PC-3 (cell line): ENCODE measurements around the gene RNF8. TPM values are rescaled to one million over a fixed set of nuclear protein-coding genes. Genes with fewer than 3 reads are reported as not detected.

Source experiments
- ATAC-seq: fragments of 200-7000 bp; cut with Tn5 transposase; 2 replicates; pipeline ENCODE4 v1.9.1; 2020; ENCODE audit warnings: mild to moderate bottlenecking, moderate library complexity
- BruUV-seq: library from RNA; stranded (reverse); fragments of 400-500 nt; replicated peaks from 2 replicates; lab custom pipeline; 2021; lab: Mats Ljungman, UMichigan
- CTCF ChIA-PET: fragments of 300-600 bp; sonication (Branson Sonifier 250); formaldehyde crosslinking; loops from one replicate; lab custom pipeline; 2022; ENCODE audit warnings: antibody characterized with exemption; lab: Charles Lee
- POLR2A ChIA-PET: fragments of 300-600 bp; sonication (Branson Sonifier 250); formaldehyde crosslinking; loops from one replicate; lab custom pipeline; 2022; ENCODE audit warnings: antibody characterized with exemption; ENCODE audit not compliant: unreplicated experiment; lab: Charles Lee
- DNase-seq: peaks from one replicate; pipeline ENCODE4 v3.0.0-alpha.2; 2015
- H2AFZ ChIP-seq: fragments of 300-600 bp; sonication (generic); 2 replicates; pipeline ENCODE4 v1.6.0; 2016; ENCODE audit warnings: antibody characterized with exemption, low read length
- H3F3A ChIP-seq: fragments of 300-600 bp; sonication (generic); one replicate; pipeline ENCODE4 v1.6.0; 2017; ENCODE audit warnings: antibody characterized with exemption, low read length, control low read depth, mild to moderate bottlenecking; ENCODE audit not compliant: unreplicated experiment
- H3K27ac ChIP-seq: fragments of 300-600 bp; sonication (generic); 2 replicates; pipeline ENCODE4 v1.5.1; 2016; ENCODE audit warnings: mild to moderate bottlenecking, low read length
- H3K27me3 ChIP-seq: fragments of 300-600 bp; sonication (generic); 2 replicates; pipeline ENCODE4 v1.6.1; 2016; ENCODE audit warnings: low read length, mixed read lengths
- H3K36me3 ChIP-seq: fragments of 300-600 bp; sonication (generic); 2 replicates; pipeline ENCODE4 v1.6.1; 2016; ENCODE audit warnings: low read depth, mixed run types, low read length, mixed read lengths
- H3K4me1 ChIP-seq: fragments of 300-600 bp; sonication (generic); 2 replicates; pipeline ENCODE4 v1.5.1; 2016; ENCODE audit warnings: low read length; ENCODE audit not compliant: insufficient read depth
- H3K4me2 ChIP-seq: fragments of 300-600 bp; sonication (generic); 2 replicates; pipeline ENCODE4 v1.6.0; 2016; ENCODE audit warnings: low read length
- H3K4me3 ChIP-seq: fragments of 300-600 bp; sonication (generic); 2 replicates; pipeline ENCODE4 v1.5.1; 2016; ENCODE audit warnings: mild to moderate bottlenecking, low read length, mixed read lengths
- H3K79me2 ChIP-seq: fragments of 300-600 bp; sonication (generic); 2 replicates; pipeline ENCODE4 v1.6.1; 2017; ENCODE audit warnings: low read length, mixed read lengths
- H3K9ac ChIP-seq: fragments of 300-600 bp; sonication (generic); 2 replicates; pipeline ENCODE4 v1.6.0; 2016; ENCODE audit warnings: mild to moderate bottlenecking, low read length
- H3K9me2 ChIP-seq: fragments of 300-600 bp; sonication (generic); replicated peaks from 2 replicates; pipeline ENCODE4 v1.6.1; 2016; ENCODE audit warnings: mixed run types, low read length, mixed read lengths
- H3K9me3 ChIP-seq: fragments of 300-600 bp; sonication (generic); 2 replicates; pipeline ENCODE4 v1.6.1; 2016; ENCODE audit warnings: low read length, mixed read lengths
- H4K20me1 ChIP-seq: fragments of 300-600 bp; sonication (generic); 2 replicates; pipeline ENCODE4 v1.6.1; 2016; ENCODE audit warnings: low read length, mixed read lengths
- EZH2 ChIP-seq: fragments of 300-600 bp; sonication (generic); IDR thresholded peaks from one replicate; pipeline ENCODE4 v1.6.1; 2017; ENCODE audit warnings: antibody characterized with exemption, mild to moderate bottlenecking, low read length; ENCODE audit not compliant: unreplicated experiment
- EZH2phosphoT487 ChIP-seq: fragments of 300-600 bp; sonication (generic); IDR thresholded peaks from 2 replicates; pipeline ENCODE4 v1.6.1; 2018; ENCODE audit warnings: mild to moderate bottlenecking, antibody characterized with exemption, low read length, borderline replicate concordance
- intact Hi-C: fragments of 100-400 bp; cut with micrococcal nuclease; formaldehyde crosslinking; loops from 2 replicates; pipeline ENCODE4 v1.9.0; 2023
- total RNA-seq: library from RNA; depleted of rRNA; stranded (reverse); fragments of >200 nt; gene quantifications from 2 replicates; pipeline ENCODE4 v1.2.3, GENCODE V29; 2014
- TF ChIP-seq, protein P1 (sequence below): fragments of 300-600 bp; sonication (generic); conservative IDR thresholded peaks from 2 replicates; pipeline ENCODE4 v1.5.1; 2017; ENCODE audit warnings: antibody characterized with exemption, low read depth, mild to moderate bottlenecking, low read length

The RNF8 gene
- total RNA-seq, 1 experiment from 2014 or later, result 28.1 TPM

- H3K4me3 ChIP-seq, result no peak overlapping the region
- H3K27me3 ChIP-seq, result no peaks in the 10 kb centered on the region
- intact Hi-C loops, result no loop called here
- H3F3A ChIP-seq, result no peaks in the 10 kb centered on the region
- H3K4me2 ChIP-seq, result no peak overlapping the region
- no peak overlapping the region for H2AFZ ChIP-seq
- ChIA-PET CTCF (interaction anchor here (0.5 kb wide), 1 partner anchor 13 kb away, joined by 3 read pairs; no protein-coding TSS in a partner anchor), POLR2A (no interaction called here)
- no peaks in the 10 kb centered on the region for H3K79me2 ChIP-seq
- TF ChIP-seq EZH2phosphoT487, result no peak
- TF ChIP-seq, protein P1, sequence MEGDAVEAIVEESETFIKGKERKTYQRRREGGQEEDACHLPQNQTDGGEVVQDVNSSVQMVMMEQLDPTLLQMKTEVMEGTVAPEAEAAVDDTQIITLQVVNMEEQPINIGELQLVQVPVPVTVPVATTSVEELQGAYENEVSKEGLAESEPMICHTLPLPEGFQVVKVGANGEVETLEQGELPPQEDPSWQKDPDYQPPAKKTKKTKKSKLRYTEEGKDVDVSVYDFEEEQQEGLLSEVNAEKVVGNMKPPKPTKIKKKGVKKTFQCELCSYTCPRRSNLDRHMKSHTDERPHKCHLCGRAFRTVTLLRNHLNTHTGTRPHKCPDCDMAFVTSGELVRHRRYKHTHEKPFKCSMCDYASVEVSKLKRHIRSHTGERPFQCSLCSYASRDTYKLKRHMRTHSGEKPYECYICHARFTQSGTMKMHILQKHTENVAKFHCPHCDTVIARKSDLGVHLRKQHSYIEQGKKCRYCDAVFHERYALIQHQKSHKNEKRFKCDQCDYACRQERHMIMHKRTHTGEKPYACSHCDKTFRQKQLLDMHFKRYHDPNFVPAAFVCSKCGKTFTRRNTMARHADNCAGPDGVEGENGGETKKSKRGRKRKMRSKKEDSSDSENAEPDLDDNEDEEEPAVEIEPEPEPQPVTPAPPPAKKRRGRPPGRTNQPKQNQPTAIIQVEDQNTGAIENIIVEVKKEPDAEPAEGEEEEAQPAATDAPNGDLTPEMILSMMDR, result no peak
- no peak for TF ChIP-seq EZH2
- no peak overlapping the region for H3K9ac ChIP-seq
- no peaks in the 10 kb centered on the region for H3K9me2 ChIP-seq
- DNase-seq (no peak), ATAC-seq (no peak)
- peaks cover 4% of the 10 kb centered on the region; the same call in 1 of the 2 replicates for H3K4me1 ChIP-seq
- H3K27ac ChIP-seq, result no peak overlapping the region
- H3K36me3 ChIP-seq, result 0 out of 2 replicates have a peak, but pooled peaks cover 7% of the 10 kb centered on the region
- H3K9me3 ChIP-seq, result no peaks in the 10 kb centered on the region
- H4K20me1 ChIP-seq, result no peaks in the 10 kb centered on the region
- BruUV-seq, result no TSS peak
Observed at GRCh38 chr6:37310966-37311365, 42.8 kb upstream of the RNF8 start.

DNA sequence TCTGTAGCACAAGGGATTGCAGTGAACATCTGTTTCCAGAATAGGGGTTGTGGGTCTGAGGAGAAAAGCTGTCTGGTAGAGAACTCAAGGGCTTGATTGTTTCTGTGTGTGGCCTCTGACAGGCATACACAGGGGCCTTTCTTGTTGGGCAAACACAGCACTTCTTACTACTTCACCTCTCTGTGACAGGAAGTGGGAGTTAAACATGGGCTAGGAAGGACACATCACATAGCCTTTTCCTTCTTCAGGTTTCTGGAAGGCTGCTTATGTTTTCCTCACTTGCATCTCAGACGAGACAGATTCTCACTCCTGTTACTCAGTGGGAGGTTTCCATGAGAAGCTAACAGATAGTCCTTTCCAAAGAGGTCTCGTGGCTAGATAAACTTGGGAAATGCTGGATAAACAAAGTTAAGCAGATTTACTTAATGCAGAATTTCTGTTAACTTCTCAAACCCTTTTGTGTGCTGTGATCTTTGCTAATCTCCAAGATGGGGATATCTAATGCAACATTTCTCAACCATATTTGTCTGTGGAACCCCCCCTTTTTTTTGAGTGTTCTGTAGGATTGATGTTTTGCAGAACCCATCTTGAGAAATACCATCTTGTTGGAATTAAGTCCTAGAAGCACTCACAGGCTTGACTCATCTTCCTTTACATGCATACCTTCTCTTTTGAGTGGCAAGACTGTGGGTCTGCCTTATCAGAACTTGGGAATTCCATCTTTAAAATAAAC, 41.9 kb upstream of the RNF8 start:
- intact Hi-C loops, result no loop called here
- no peak overlapping the region for H3K27ac ChIP-seq

GRCh38 chr6:37313723-37314486, 39.9 kb upstream of the RNF8 start:
- TF ChIP-seq, protein P1, result no peak
- no peak overlapping the region for H3K4me3 ChIP-seq
- H3K9me2 ChIP-seq, result no peaks in the 10 kb centered on the region
- H3K4me1 ChIP-seq, result peaks cover 1% of the 10 kb centered on the region; the same call in 1 of the 2 replicates
- no peak overlapping the region for H2AFZ ChIP-seq
- no peak overlapping the region for H3K4me2 ChIP-seq
- no peak for DNase-seq
- CTCF ChIA-PET, result no interaction called here
- H3K27me3 ChIP-seq, result no peaks in the 10 kb centered on the region
- no peak overlapping the region for H3K9ac ChIP-seq
- H3K9me3 ChIP-seq, result no peaks in the 10 kb centered on the region
- H4K20me1 ChIP-seq, result no peaks in the 10 kb centered on the region
- no peaks in the 10 kb centered on the region for H3K79me2 ChIP-seq
- POLR2A ChIA-PET, result no interaction called here
- ATAC-seq, result no peak
- peaks cover 30% of the 10 kb centered on the region for H3K36me3 ChIP-seq
- H3F3A ChIP-seq, result no peaks in the 10 kb centered on the region
- intact Hi-C loops, result no loop called here
- no TSS peak for BruUV-seq
- no peak overlapping the region for H3K27ac ChIP-seq

More for the DNA sequence above, 41.9 kb upstream of the RNF8 start:
- no peak overlapping the region for H3K9ac ChIP-seq
- H3F3A ChIP-seq, result no peaks in the 10 kb centered on the region
- no TSS peak for BruUV-seq
- no peaks in the 10 kb centered on the region for H3K9me2 ChIP-seq
- peaks cover 16% of the 10 kb centered on the region; the same call in 1 of the 2 replicates for H3K36me3 ChIP-seq
- POLR2A ChIA-PET, result no interaction called here
- no peak for TF ChIP-seq EZH2phosphoT487
- CTCF ChIA-PET, result no interaction called here
- H3K27me3 ChIP-seq, result no peaks in the 10 kb centered on the region
- H3K4me2 ChIP-seq, result no peak overlapping the region
- no peak overlapping the region for H3K4me3 ChIP-seq
- DNase-seq (no peak), ATAC-seq (no peak)
- H2AFZ ChIP-seq, result no peak overlapping the region
- H4K20me1 ChIP-seq, result no peaks in the 10 kb centered on the region
- H3K9me3 ChIP-seq, result no peaks in the 10 kb centered on the region
- peaks cover 4% of the 10 kb centered on the region; the same call in 1 of the 2 replicates for H3K4me1 ChIP-seq
- no peaks in the 10 kb centered on the region for H3K79me2 ChIP-seq
